NCI-H187 (cell line): ENCODE data around the gene NAALADL1.
"Not testable (repeated sequence)": the region's sequence is repeated elsewhere in the genome, so short reads cannot be mapped to it uniquely, and the experiment has no call there.

Experiments used
- DNase-seq, 2 experiments: peaks; one replicate each; lab custom pipeline; 2025; lab: John Stamatoyannopoulos, UW

NAALADL1 gene

GRCh38 chr11:65013130-65013887 is 45.0 kb downstream of the NAALADL1 start:
- peak; percentile 67 to 82 for DNase-seq

GRCh38 chr11:65008873-65009272 is 49.5 kb downstream of the NAALADL1 start:
- DNase-seq: no peak

GRCh38 chr11:65008016-65008415 is 50.3 kb downstream of the NAALADL1 start:
- DNase-seq: no peak

- DNase-seq: not testable (repeated sequence)
Measured at GRCh38 chr11:65003968-65004367, 54.4 kb downstream of the NAALADL1 start.

- DNase-seq: no peak
Measured at GRCh38 chr11:65003282-65003681, 55.1 kb downstream of the NAALADL1 start.

- DNase-seq: no peak
Measured at GRCh38 chr11:65002706-65003105, 55.6 kb downstream of the NAALADL1 start.

- no peak for DNase-seq
Measured at GRCh38 chr11:64999478-64999877, 58.9 kb downstream of the NAALADL1 start.

GRCh38 chr11:64998690-64999431 is 59.5 kb downstream of the NAALADL1 start:
- peak; percentile 28 to 57 for DNase-seq

GRCh38 chr11:64998141-64998540 is 60.2 kb downstream of the NAALADL1 start:
- DNase-seq: peak in 1 of 2 experiments; percentile 39

GRCh38 chr11:64996710-64997380 is 61.5 kb downstream of the NAALADL1 start, which contains the start of gene BATF2:
TSS of gene BATF2 (minus strand) at chr11:64996971. CDS start at chr11:64996914, 57 bp downstream.
- peak; percentile 20 to 22 for DNase-seq

- DNase-seq: no peak
Measured at GRCh38 chr11:64996327-64996709, 62.0 kb downstream of the NAALADL1 start.
